ENCODE results near the gene COL27A1. TPM values are rescaled to one million over a fixed set of nuclear protein-coding genes. Genes with fewer than 3 reads are reported as not detected.

The COL27A1 gene
- total RNA-seq, 1 donor from 2014 or later = 0.33 TPM

- POLR2A ChIA-PET = no interaction called here
- no peak overlapping the region for H3K4me3 Mint-ChIP-seq
- DNase-seq = no peak
- H3K36me3 Mint-ChIP-seq (ENCODE audit: low read depth) = no peaks in the 10 kb centered on the region
- H3K27ac Mint-ChIP-seq = no peak overlapping the region
- TF ChIP-seq CTCF (IDR thresholded peaks at IDR 0.05) = no peak
- CTCF ChIA-PET = no interaction called here
- no peak for ATAC-seq (ENCODE audit: low read depth)
- H3K9me3 Mint-ChIP-seq = no peaks in the 10 kb centered on the region
- intact Hi-C loops (cut with micrococcal nuclease) = no loop called here
- H3K4me1 Mint-ChIP-seq = no peaks in the 10 kb centered on the region
- H3K27me3 Mint-ChIP-seq = peaks cover 1% of the 10 kb centered on the region
Observed at GRCh38 chr9:114280636-114281472, 125.5 kb downstream of the COL27A1 start.

GRCh38 chr9:114281473-114282103 is 126.3 kb downstream of the COL27A1 start:
- POLR2A ChIA-PET = no interaction called here
- DNase-seq (no peak), ATAC-seq (ENCODE audit: low read depth) (no peak)
- Mint-ChIP-seq H3K27ac (no peak overlapping the region), H3K4me1 (no peaks in the 10 kb centered on the region), H3K4me3 (no peak overlapping the region), H3K27me3 (peaks cover 1% of the 10 kb centered on the region), H3K36me3 (ENCODE audit: low read depth) (no peaks in the 10 kb centered on the region), H3K9me3 (no peaks in the 10 kb centered on the region)
- intact Hi-C loops (cut with micrococcal nuclease) = no loop called here
- CTCF ChIA-PET = no interaction called here
- TF ChIP-seq CTCF (IDR thresholded peaks at IDR 0.05) = no peak

GRCh38 chr9:114282104-114282485 is 126.8 kb downstream of the COL27A1 start:
- H3K27me3 Mint-ChIP-seq = peaks cover 1% of the 10 kb centered on the region
- H3K4me1 Mint-ChIP-seq = no peaks in the 10 kb centered on the region
- no peaks in the 10 kb centered on the region for H3K36me3 Mint-ChIP-seq (ENCODE audit: low read depth)
- no peak for ATAC-seq (ENCODE audit: low read depth)
- no peak for DNase-seq
- intact Hi-C loops (cut with micrococcal nuclease) = no loop called here
- POLR2A ChIA-PET = no interaction called here
- CTCF ChIA-PET = interaction anchor here (0.8 kb wide), 1 partner anchor 9 kb away, joined by 3 read pairs; no protein-coding TSS in a partner anchor
- no peak for TF ChIP-seq CTCF (IDR thresholded peaks at IDR 0.05)
- no peaks in the 10 kb centered on the region for H3K9me3 Mint-ChIP-seq
- no peak overlapping the region for H3K27ac Mint-ChIP-seq
- no peak overlapping the region for H3K4me3 Mint-ChIP-seq

- intact Hi-C loops (cut with micrococcal nuclease) = no loop called here
- H3K36me3 Mint-ChIP-seq (ENCODE audit: low read depth) = no peaks in the 10 kb centered on the region
Observed at GRCh38 chr9:114282507-114282906, 127.2 kb downstream of the COL27A1 start.

More at GRCh38 chr9:114282507-114282906, 127.2 kb downstream of the COL27A1 start:
- no peaks in the 10 kb centered on the region for H3K9me3 Mint-ChIP-seq
- no peak overlapping the region for H3K4me3 Mint-ChIP-seq
- H3K27ac Mint-ChIP-seq = no peak overlapping the region
- H3K4me1 Mint-ChIP-seq = no peaks in the 10 kb centered on the region
- DNase-seq (no peak), ATAC-seq (ENCODE audit: low read depth) (no peak)
- ChIA-PET POLR2A (no interaction called here), CTCF (interaction anchor here (0.8 kb wide), 1 partner anchor 8 kb away, joined by 3 read pairs; no protein-coding TSS in a partner anchor)
- peaks cover 1% of the 10 kb centered on the region for H3K27me3 Mint-ChIP-seq
- TF ChIP-seq CTCF (IDR thresholded peaks at IDR 0.05) = no peak

All from activated B cell treated with CpG ODN at 0.5 μM for 24 hours (primary cell).